ENCODE measurements around the gene WHRN. TPM values are rescaled to one million over a fixed set of nuclear protein-coding genes. Genes with fewer than 3 reads are reported as not detected.

The WHRN gene
- total and polyA plus RNA-seq, 2 of the 13 experiments (the other 11 are each of a cell fraction or from before 2014, with no cell fraction given) = 2.3 to 5.3 TPM

- no peak for TF ChIP-seq ZNF329 (CRISPR knock-in tag; IDR thresholded peaks at IDR 0.05; ENCODE audit: low read depth)
Measured at GRCh38 chr9:114482593-114482992, 22.7 kb downstream of the WHRN start (continued).

- BruUV-seq (replicated peaks) = no TSS peak
- in situ Hi-C loops (cut with HindIII; ENCODE audit: extremely low pct_ligation_motif_present, low pct_unique_long_range_greater_than_20kb) = no loop called here
- CTCF ChIA-PET (ENCODE audit: low intra/inter-chr PET ratio, low total read pairs) = no interaction called here
- no peak for TF ChIP-seq SNAPC2 (CRISPR knock-in tag; IDR thresholded peaks at IDR 0.05)
- TF ChIP-seq BCL6 (CRISPR knock-in tag; IDR thresholded peaks at IDR 0.05) = no peak
- TF ChIP-seq ZMYM4 (CRISPR knock-in tag; IDR thresholded peaks at IDR 0.05) = no peak
- peak; percentile 91 for TF ChIP-seq ZKSCAN1 (IDR thresholded peaks at IDR 0.05; ENCODE audit: low read length)
- H3K4me3 ChIP-seq (replicated peaks in 1 of 3; ENCODE audit: insufficient read depth in 1 of 3, low read depth in 2 of 3, low read length in 3 of 3) = no peak overlapping the region
- POLR2A ChIA-PET = no interaction called here
- ATAC-seq (no peak), FAIRE-seq (no peak), DNase-seq (ENCODE audit: low spot score) (no peak)
- no peaks in the 10 kb centered on the region for H3K9me3 ChIP-seq (ENCODE audit: low read length)
- no peak overlapping the region for H3K4me2 ChIP-seq (ENCODE audit: low read depth, low read length)
- H3K36me3 ChIP-seq (replicated peaks in 1 of 2; ENCODE audit: control insufficient read depth in 1 of 2, insufficient read depth in 2 of 2, low read length in 2 of 2) = 0 out of 5 replicates have a peak, but pooled peaks cover 0 to 8% of the 10 kb centered on the region in 2 experiments
- H3K9ac ChIP-seq (ENCODE audit: insufficient read depth, low read depth, low read length) = no peak overlapping the region
- H3K27me3 ChIP-seq (ENCODE audit: control insufficient read depth in 1 of 2, insufficient read depth in 2 of 2, low read length in 2 of 2) = no peaks in the 10 kb centered on the region
- 92% methylated on average over 4 of the region's 5 CpGs for WGBS (ENCODE audit: low lambda C conversion rate)
- peaks cover 4% of the 10 kb centered on the region; the same call in 1 of the 2 replicates for H4K20me1 ChIP-seq (ENCODE audit: insufficient read depth, low read length)
- intact Hi-C loops (cut with micrococcal nuclease; ENCODE audit: unreplicated experiment) = no loop called here
- no peak overlapping the region for H3K27ac ChIP-seq (ENCODE audit: extremely low read length, insufficient read depth, low read length)
- no peak overlapping the region for H2AFZ ChIP-seq (ENCODE audit: low read length)
- H3K79me2 ChIP-seq (ENCODE audit: insufficient read depth, low read length) = no peaks in the 10 kb centered on the region
- no peaks in the 10 kb centered on the region for H3K4me1 ChIP-seq (ENCODE audit: insufficient read depth, low read length)
Measured at GRCh38 chr9:114481789-114482188, 23.5 kb downstream of the WHRN start.

GRCh38 chr9:114480746-114481435 lies 24.4 kb downstream of the WHRN start:
- no peaks in the 10 kb centered on the region for H3K79me2 ChIP-seq (ENCODE audit: insufficient read depth, low read length)
- no peaks in the 10 kb centered on the region for H3K27me3 ChIP-seq (ENCODE audit: control insufficient read depth in 1 of 2, insufficient read depth in 2 of 2, low read length in 2 of 2)
- peaks cover 4% of the 10 kb centered on the region; the same call in 1 of the 2 replicates for H4K20me1 ChIP-seq (ENCODE audit: insufficient read depth, low read length)
- H3K4me3 ChIP-seq (replicated peaks in 1 of 3; ENCODE audit: insufficient read depth in 1 of 3, low read depth in 2 of 3, low read length in 3 of 3) = no peak overlapping the region
- no peak overlapping the region for H3K27ac ChIP-seq (ENCODE audit: extremely low read length, insufficient read depth, low read length)
- 88% methylated on average over 3 of the region's 4 CpGs for WGBS (ENCODE audit: low lambda C conversion rate)
- no peak overlapping the region for H3K4me2 ChIP-seq (ENCODE audit: low read depth, low read length)
- H3K4me1 ChIP-seq (ENCODE audit: insufficient read depth, low read length) = no peaks in the 10 kb centered on the region
- H3K9me3 ChIP-seq (ENCODE audit: low read length) = no peaks in the 10 kb centered on the region
- peaks cover 0 to 8% of the 10 kb centered on the region in 2 experiments; a peak in 1 of 5 replicates for H3K36me3 ChIP-seq (replicated peaks in 1 of 2; ENCODE audit: control insufficient read depth in 1 of 2, insufficient read depth in 2 of 2, low read length in 2 of 2)
- POLR2A ChIA-PET = no interaction called here
- in situ Hi-C loops (cut with HindIII; ENCODE audit: extremely low pct_ligation_motif_present, low pct_unique_long_range_greater_than_20kb) (no loop called here), intact Hi-C loops (cut with micrococcal nuclease; ENCODE audit: unreplicated experiment) (no loop called here)
- BruUV-seq (replicated peaks) = no TSS peak
- DNase-seq (ENCODE audit: low spot score) (no peak), FAIRE-seq (no peak), ATAC-seq (no peak)
- no peak overlapping the region for H3K9ac ChIP-seq (ENCODE audit: insufficient read depth, low read depth, low read length)
- CTCF ChIA-PET (ENCODE audit: low intra/inter-chr PET ratio, low total read pairs) = no interaction called here
- H2AFZ ChIP-seq (ENCODE audit: low read length) = no peak overlapping the region
- TF ChIP-seq E2F5 (CRISPR knock-in tag; conservative IDR thresholded peaks at IDR 0.05) (no peak), SNAPC5 (CRISPR knock-in tag; IDR thresholded peaks at IDR 0.05; ENCODE audit: borderline replicate concordance) (no peak), NFE2 (CRISPR knock-in tag; IDR thresholded peaks at IDR 0.05) (no peak), MAZ (IDR thresholded peaks at IDR 0.05; ENCODE audit: borderline replicate concordance, low read depth, low read length) (no peak), MAZ (CRISPR knock-in tag; IDR thresholded peaks at IDR 0.05; ENCODE audit: low read depth) (no peak), ZNF143 (CRISPR knock-in tag; IDR thresholded peaks at IDR 0.05) (no peak), NCOR1 (IDR thresholded peaks at IDR 0.05; ENCODE audit: borderline replicate concordance, low read length) (no peak), ZNF879 (CRISPR knock-in tag; IDR thresholded peaks at IDR 0.05) (no peak), ZNF281 (CRISPR knock-in tag; IDR thresholded peaks at IDR 0.05; ENCODE audit: borderline replicate concordance) (no peak)

Data from HepG2 (cell line).